Endothelial cell (in vitro differentiated cells): ENCODE data around the gene KCNH3. TPM values are rescaled to one million over a fixed set of nuclear protein-coding genes. Genes with fewer than 3 reads are reported as not detected.
A peak's percentile ranks its signal among the peaks of the same experiment; 100 is the strongest.

Experiments used
- DNase-seq: peaks from one replicate; pipeline ENCODE4 v3.0.0; 2021; ENCODE audit warnings: low spot score
- H3K27ac Mint-ChIP-seq: one replicate; pipeline ENCODE4 v1.8.0; 2021; ENCODE audit warnings: mixed read lengths, inconsistent platforms; ENCODE audit not compliant: unreplicated experiment
- H3K27me3 Mint-ChIP-seq: one replicate; pipeline ENCODE4 v1.8.0; 2021; ENCODE audit warnings: mild to moderate bottlenecking, moderate library complexity, mixed read lengths, inconsistent platforms; ENCODE audit not compliant: unreplicated experiment
- H3K36me3 Mint-ChIP-seq: one replicate; pipeline ENCODE4 v1.8.0; 2021; ENCODE audit warnings: mild to moderate bottlenecking, low read depth, mixed read lengths, inconsistent platforms; ENCODE audit not compliant: unreplicated experiment
- H3K4me1 Mint-ChIP-seq: one replicate; pipeline ENCODE4 v1.8.0; 2021; ENCODE audit warnings: mild to moderate bottlenecking, mixed read lengths, inconsistent platforms; ENCODE audit not compliant: unreplicated experiment
- H3K4me3 Mint-ChIP-seq: one replicate; pipeline ENCODE4 v1.8.0; 2021; ENCODE audit warnings: mild to moderate bottlenecking, mixed read lengths, inconsistent platforms; ENCODE audit not compliant: unreplicated experiment
- H3K9me3 Mint-ChIP-seq: one replicate; pipeline ENCODE4 v1.8.0; 2021; ENCODE audit warnings: mixed read lengths, inconsistent platforms; ENCODE audit not compliant: unreplicated experiment
- total RNA-seq: library from RNA; stranded (reverse); fragmentation: NEBNext Ultra II Directional; extraction: Animal tissue kit (Norgen Biotek cat#: 25700); gene quantifications from one replicate; pipeline ENCODE4 v1.2.1, GENCODE V29; 2021; ENCODE audit not compliant: unreplicated experiment
- TF ChIP-seq, protein P1 (sequence below): fragments of 200-600 bp; sonication (generic); IDR thresholded peaks from one replicate; pipeline ENCODE4 v1.5.0; 2021; ENCODE audit warnings: antibody characterized with exemption; ENCODE audit not compliant: unreplicated experiment

Gene KCNH3
- total RNA-seq, 1 donor from 2014 or later, result 0.15 TPM

DNA sequence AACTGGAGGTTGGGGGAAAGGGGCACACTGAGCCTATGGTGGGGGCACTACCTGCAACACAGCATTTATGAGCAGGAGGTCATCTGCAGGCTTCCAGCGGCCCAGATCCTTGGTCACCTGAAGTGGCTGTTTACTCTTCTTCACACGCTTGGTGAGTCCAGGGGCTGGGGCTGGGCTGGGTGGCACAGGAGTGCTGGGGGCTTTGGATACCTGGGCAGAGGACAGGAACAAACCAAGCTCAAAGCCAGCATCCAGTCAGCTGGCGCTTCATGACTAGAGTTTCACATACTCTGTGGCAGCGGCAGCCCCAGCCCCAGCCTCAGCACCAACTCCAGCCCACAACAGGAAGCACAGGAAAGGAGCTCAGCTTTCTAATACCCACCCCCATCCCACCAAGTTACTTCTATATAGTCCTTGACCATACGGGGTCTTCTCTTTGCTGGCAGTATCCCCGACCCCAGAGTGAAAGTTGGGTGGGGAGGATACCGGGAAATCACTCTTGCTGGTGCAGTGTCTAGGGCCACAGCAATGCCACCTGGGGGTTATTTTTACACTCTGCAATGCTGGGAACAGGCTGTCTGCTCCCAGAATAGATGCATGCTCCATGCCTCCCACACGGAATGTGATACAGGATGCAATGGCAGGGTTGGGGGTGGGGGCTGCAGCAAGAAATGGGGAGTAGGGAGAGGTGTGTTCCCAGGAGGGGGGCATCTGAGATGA is 26.0 kb downstream of the KCNH3 start:
- DNase-seq, result no peak
- Mint-ChIP-seq H3K4me3 (no peak overlapping the region), H3K4me1 (peaks cover 17% of the 10 kb centered on the region), H3K36me3 (peaks cover 16% of the 10 kb centered on the region), H3K27me3 (peaks cover 12% of the 10 kb centered on the region), H3K27ac (no peak overlapping the region), H3K9me3 (no peaks in the 10 kb centered on the region)
- TF ChIP-seq, protein P1, sequence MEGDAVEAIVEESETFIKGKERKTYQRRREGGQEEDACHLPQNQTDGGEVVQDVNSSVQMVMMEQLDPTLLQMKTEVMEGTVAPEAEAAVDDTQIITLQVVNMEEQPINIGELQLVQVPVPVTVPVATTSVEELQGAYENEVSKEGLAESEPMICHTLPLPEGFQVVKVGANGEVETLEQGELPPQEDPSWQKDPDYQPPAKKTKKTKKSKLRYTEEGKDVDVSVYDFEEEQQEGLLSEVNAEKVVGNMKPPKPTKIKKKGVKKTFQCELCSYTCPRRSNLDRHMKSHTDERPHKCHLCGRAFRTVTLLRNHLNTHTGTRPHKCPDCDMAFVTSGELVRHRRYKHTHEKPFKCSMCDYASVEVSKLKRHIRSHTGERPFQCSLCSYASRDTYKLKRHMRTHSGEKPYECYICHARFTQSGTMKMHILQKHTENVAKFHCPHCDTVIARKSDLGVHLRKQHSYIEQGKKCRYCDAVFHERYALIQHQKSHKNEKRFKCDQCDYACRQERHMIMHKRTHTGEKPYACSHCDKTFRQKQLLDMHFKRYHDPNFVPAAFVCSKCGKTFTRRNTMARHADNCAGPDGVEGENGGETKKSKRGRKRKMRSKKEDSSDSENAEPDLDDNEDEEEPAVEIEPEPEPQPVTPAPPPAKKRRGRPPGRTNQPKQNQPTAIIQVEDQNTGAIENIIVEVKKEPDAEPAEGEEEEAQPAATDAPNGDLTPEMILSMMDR, result no peak

DNA sequence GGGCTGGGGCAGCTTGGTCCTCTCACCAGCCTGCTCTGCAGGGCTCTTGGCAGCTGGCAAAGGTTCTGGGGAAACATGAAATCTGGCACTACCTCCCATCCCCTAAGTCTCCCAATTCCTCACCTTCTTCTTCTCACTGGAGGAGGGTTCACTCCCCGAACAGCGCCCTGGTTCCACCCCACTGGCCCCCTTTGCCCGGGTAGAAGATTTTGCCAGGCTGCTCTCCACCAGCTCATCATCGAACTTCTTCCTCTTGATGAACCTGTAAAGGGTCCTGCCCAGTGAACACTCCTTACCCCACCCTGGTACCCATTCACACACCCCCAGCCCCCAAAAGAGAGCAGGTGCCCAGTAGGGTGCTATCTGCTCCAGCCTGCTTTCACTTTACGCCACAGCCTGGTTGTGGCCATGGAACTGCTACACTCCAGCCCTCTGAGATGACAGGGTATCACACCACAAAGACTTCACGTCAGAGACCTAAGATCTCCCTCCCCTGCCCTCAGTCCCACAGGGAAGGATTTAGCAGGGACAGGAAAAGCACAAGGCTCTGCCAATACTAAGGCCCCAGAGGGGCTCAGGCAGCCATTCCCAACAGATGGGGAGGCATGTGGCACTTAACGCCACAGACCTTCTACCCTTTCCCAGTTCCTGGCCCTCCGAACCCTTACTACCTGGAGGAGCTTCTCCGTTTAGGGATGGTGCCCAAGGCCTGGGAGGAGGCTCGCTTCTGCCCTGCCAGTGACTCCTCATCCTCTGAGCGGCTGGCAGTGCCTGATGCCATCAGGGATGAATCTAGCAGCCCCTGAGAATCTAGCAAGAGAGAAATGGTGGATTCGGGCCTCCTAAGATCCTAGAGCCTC is 26.8 kb downstream of the KCNH3 start:
- DNase-seq, result no peak
- peak overlapping the region; percentile 37 for H3K4me3 Mint-ChIP-seq
- H3K27me3 Mint-ChIP-seq, result peaks cover 10% of the 10 kb centered on the region
- H3K27ac Mint-ChIP-seq, result no peak overlapping the region
- peaks cover 12% of the 10 kb centered on the region for H3K36me3 Mint-ChIP-seq
- TF ChIP-seq, protein P1, result no peak
- H3K9me3 Mint-ChIP-seq, result no peaks in the 10 kb centered on the region
- H3K4me1 Mint-ChIP-seq, result peaks cover 19% of the 10 kb centered on the region

- Mint-ChIP-seq H3K27ac (no peak overlapping the region), H3K9me3 (no peaks in the 10 kb centered on the region), H3K36me3 (peaks cover 11% of the 10 kb centered on the region), H3K4me1 (peaks cover 24% of the 10 kb centered on the region), H3K4me3 (no peak overlapping the region), H3K27me3 (peaks cover 10% of the 10 kb centered on the region)
- TF ChIP-seq, protein P1, result no peak
- no peak for DNase-seq
Observed at GRCh38 chr12:49566361-49566760, 27.5 kb downstream of the KCNH3 start.

DNA sequence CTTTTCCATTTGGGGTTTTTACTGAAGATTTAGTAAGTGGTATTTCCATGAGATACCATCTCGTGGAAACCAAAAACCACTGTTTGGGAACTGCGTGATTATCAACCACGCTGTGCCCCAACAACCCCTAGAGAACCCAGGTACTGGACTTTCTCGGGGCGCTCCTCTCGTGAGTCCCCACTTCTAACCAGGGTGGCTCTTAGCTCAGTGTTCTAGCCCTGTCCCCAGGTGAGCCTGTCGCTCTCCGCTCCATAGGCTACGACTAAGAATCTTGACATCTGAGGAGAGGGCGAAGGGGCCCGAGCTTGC is 28.4 kb downstream of the KCNH3 start:
- Mint-ChIP-seq H3K4me3 (peak overlapping the region; percentile 98), H3K27ac (peak overlapping the region; percentile 98), H3K4me1 (peaks cover 24% of the 10 kb centered on the region), H3K9me3 (no peaks in the 10 kb centered on the region), H3K27me3 (peaks cover 10% of the 10 kb centered on the region), H3K36me3 (peaks cover 9% of the 10 kb centered on the region)
- DNase-seq, result no peak
- TF ChIP-seq, protein P1, result no peak
